ENCODE data around the gene BEST4. TPM values are rescaled to one million over a fixed set of nuclear protein-coding genes. Genes with fewer than 3 reads are reported as not detected.

BEST4 gene
- total and polyA plus RNA-seq, 2 donors (not counting 3 experiments of a cell fraction or from before 2014, with no cell fraction given) = 0.21 TPM; not detected in 1

DNA sequence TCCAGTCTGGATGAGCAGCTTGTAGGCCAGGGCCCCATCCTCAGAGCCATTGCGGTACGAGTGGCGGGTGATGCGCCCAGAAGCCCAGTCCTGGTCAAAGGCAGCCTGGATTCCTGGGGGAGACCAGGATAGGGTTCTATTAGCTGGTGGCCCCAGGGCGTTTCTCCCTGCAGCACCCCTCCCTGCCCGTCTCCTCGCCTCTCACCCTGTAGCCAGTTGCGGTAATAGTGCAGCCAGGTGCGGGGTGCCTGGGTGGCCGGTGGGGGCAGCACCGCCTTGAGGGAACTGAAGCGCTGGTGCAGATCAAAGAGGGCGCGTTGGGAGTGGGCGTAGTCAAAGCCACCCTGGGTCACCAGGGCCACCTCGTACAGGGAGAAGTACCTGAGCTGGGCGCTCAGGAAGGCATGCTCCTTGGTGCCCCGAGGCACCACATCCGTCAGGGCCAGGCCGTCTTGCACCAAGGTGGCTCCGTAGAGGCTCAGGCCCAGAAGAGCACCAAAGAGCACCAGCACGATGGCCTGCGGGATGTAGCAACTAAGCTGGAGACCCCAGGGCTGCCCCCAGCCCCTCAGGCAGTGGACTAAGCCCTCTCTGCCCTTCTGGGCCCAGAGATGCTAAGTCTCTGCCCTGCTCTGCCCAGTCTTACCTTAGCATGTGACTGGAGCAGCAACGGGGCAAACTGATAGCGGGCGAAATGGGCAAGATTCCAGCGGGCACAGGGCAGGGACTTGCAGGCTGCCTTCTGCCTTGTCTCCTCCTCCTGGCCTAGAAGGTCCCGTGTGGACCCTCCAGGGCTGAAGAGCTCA, 39.4 kb upstream of the BEST4 start:
- ChIA-PET POLR2A (no interaction called here), CTCF (interaction anchor here (0.6 to 0.7 kb wide), 2 partner anchors 34 to 37 kb away, joined by 3 read pairs; no protein-coding TSS in a partner anchor)

More for the DNA sequence above, 39.4 kb upstream of the BEST4 start:
- H4K20me1 ChIP-seq (replicated peaks; ENCODE audit: control insufficient read depth, extremely low read depth, insufficient read depth, low read length) = no peaks in the 10 kb centered on the region
- no peaks in the 10 kb centered on the region for H3K9me3 ChIP-seq (replicated peaks; ENCODE audit: control insufficient read depth, insufficient read depth, low read length)
- no peaks in the 10 kb centered on the region for H3K79me2 ChIP-seq (ENCODE audit: control insufficient read depth, insufficient read depth, low read length)
- FAIRE-seq (no peak), DNase-seq (ENCODE audit: low read depth, low spot score) (no peak)
- intact Hi-C loops (cut with micrococcal nuclease) (no loop called here), dilution Hi-C loops (cut with MboI; ENCODE audit: extremely low pct_ligation_motif_present, low sequenced_read_pairs) (no loop called here)
- BruUV-seq (replicated peaks) = no TSS peak
- no peak overlapping the region for H3K27ac ChIP-seq (ENCODE audit: insufficient read depth, low read depth, low read length)
- H3K9me1 ChIP-seq (replicated peaks; ENCODE audit: control insufficient read depth, extremely low read depth, insufficient read depth, low read length) = no peaks in the 10 kb centered on the region
- H3K4me3 ChIP-seq (replicated peaks in 1 of 3; ENCODE audit: insufficient read depth in 1 of 3, low read depth in 1 of 3, low read length in 3 of 3) = no peak overlapping the region
- no peaks in the 10 kb centered on the region for H3K4me1 ChIP-seq (ENCODE audit: control insufficient read depth, extremely low read depth, insufficient read depth, low read length)
- no peaks in the 10 kb centered on the region for H3K27me3 ChIP-seq (ENCODE audit: control insufficient read depth in 2 of 2, insufficient read depth in 2 of 2, low read length in 2 of 2)
- no peak overlapping the region for H3K9ac ChIP-seq (replicated peaks; ENCODE audit: extremely low read depth, insufficient read depth, low read length)
- H3K36me3 ChIP-seq (ENCODE audit: control insufficient read depth in 2 of 2, extremely low read depth in 1 of 2, insufficient read depth in 2 of 2, low read length in 2 of 2) = no peaks in the 10 kb centered on the region
- H3K4me2 ChIP-seq (ENCODE audit: insufficient read depth, low read length) = no peak overlapping the region
- no peak overlapping the region for H2AFZ ChIP-seq (ENCODE audit: low read depth, low read length)
- TF ChIP-seq GATA2 (IDR thresholded peaks at IDR 0.05; ENCODE audit: insufficient read depth, insufficient read length, low read depth, low read length) (no peak), POLR2AphosphoS5 (IDR thresholded peaks at IDR 0.05; ENCODE audit: insufficient read depth, low read depth, low read length) (no peak), MYC (IDR thresholded peaks at IDR 0.05; ENCODE audit: low read depth, low read length) (no peak), FOS (IDR thresholded peaks at IDR 0.05; ENCODE audit: borderline replicate concordance, insufficient read depth, low read length) (no peak), JUN (IDR thresholded peaks at IDR 0.05; ENCODE audit: borderline replicate concordance, insufficient read depth, insufficient read length, low read depth) (no peak), EZH2 (IDR thresholded peaks at IDR 0.05; ENCODE audit: borderline replicate concordance, low read depth, low read length, severe bottlenecking) (no peak), POLR2A (IDR thresholded peaks at IDR 0.05; ENCODE audit: low read depth, low read length) (no peak)
- TF ChIP-seq, protein P1, sequence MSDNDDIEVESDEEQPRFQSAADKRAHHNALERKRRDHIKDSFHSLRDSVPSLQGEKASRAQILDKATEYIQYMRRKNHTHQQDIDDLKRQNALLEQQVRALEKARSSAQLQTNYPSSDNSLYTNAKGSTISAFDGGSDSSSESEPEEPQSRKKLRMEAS (IDR thresholded peaks at IDR 0.05; ENCODE audit: insufficient read depth, insufficient read length) = no peak
- TF ChIP-seq, protein P2, sequence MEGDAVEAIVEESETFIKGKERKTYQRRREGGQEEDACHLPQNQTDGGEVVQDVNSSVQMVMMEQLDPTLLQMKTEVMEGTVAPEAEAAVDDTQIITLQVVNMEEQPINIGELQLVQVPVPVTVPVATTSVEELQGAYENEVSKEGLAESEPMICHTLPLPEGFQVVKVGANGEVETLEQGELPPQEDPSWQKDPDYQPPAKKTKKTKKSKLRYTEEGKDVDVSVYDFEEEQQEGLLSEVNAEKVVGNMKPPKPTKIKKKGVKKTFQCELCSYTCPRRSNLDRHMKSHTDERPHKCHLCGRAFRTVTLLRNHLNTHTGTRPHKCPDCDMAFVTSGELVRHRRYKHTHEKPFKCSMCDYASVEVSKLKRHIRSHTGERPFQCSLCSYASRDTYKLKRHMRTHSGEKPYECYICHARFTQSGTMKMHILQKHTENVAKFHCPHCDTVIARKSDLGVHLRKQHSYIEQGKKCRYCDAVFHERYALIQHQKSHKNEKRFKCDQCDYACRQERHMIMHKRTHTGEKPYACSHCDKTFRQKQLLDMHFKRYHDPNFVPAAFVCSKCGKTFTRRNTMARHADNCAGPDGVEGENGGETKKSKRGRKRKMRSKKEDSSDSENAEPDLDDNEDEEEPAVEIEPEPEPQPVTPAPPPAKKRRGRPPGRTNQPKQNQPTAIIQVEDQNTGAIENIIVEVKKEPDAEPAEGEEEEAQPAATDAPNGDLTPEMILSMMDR (IDR thresholded peaks at IDR 0.05; ENCODE audit: extremely low read depth in 1 of 2, insufficient read depth in 1 of 2, low read depth in 1 of 2, low read length in 2 of 2) = no peak

Measured in endothelial cell of umbilical vein (primary cell).